Measurements from ENCODE around the gene RAET1E. TPM values are rescaled to one million over a fixed set of nuclear protein-coding genes. Genes with fewer than 3 reads are reported as not detected.

RAET1E gene
- total and polyA plus RNA-seq, 8 donors = 0.19 to 2.6 TPM; not detected in 6

GRCh38 chr6:149935246-149935645 lies 37.3 kb upstream of the RAET1E start:
- WGBS, 5 donors = 38 to 48% (median 44%) methylated on average over 4 of the region's 4 CpGs
- intact Hi-C loops (cut with DNase I; ENCODE audit: low total_unique reads) = no loop called here
- H3K36me3 ChIP-seq = no peaks in the 10 kb centered on the region
- H3K27ac ChIP-seq = no peak overlapping the region
- H3K27me3 ChIP-seq = peaks cover 18 to 98% (median 59%) of the 10 kb centered on the region in 3 donors
- no peaks in the 10 kb centered on the region for H3K9me3 ChIP-seq
- peaks cover 10 to 13% (median 11%) of the 10 kb centered on the region in 4 donors for H3K4me1 ChIP-seq
- DNase-seq = no peak
- no peak overlapping the region for H3K4me3 ChIP-seq
- TF ChIP-seq POLR2A (IDR thresholded peaks at IDR 0.05) (no peak), POLR2AphosphoS5 (IDR thresholded peaks at IDR 0.05) (no peak), EP300 (IDR thresholded peaks at IDR 0.05) (no peak), CTCF (IDR thresholded peaks at IDR 0.05) (no peak)

- peaks cover 10 to 13% (median 11%) of the 10 kb centered on the region in 4 donors for H3K4me1 ChIP-seq
- no peak overlapping the region for H3K4me3 ChIP-seq
- TF ChIP-seq POLR2AphosphoS5 (IDR thresholded peaks at IDR 0.05) = peak in 1 of 3 donors; percentile 17
- no peak for TF ChIP-seq POLR2A (IDR thresholded peaks at IDR 0.05)
- peak in 5 of 7 experiments; percentile 53 to 91 (median 82) for TF ChIP-seq CTCF (IDR thresholded peaks at IDR 0.05)
- no peak for TF ChIP-seq EP300 (IDR thresholded peaks at IDR 0.05)
- H3K27ac ChIP-seq = no peak overlapping the region
- H3K9me3 ChIP-seq = no peaks in the 10 kb centered on the region
- WGBS, 5 donors = 32 to 44% (median 38%) methylated on average over 11 of the region's 11 CpGs
- H3K36me3 ChIP-seq = no peaks in the 10 kb centered on the region
- DNase-seq = peak; percentile 73 to 82
- intact Hi-C loops (cut with DNase I; ENCODE audit: low total_unique reads) = no loop called here
- peaks cover 14 to 98% (median 54%) of the 10 kb centered on the region in 3 donors for H3K27me3 ChIP-seq
These were observed 36.6 kb upstream of the RAET1E start for GRCh38 chr6:149934249-149935156.

GRCh38 chr6:149933461-149933860 lies 35.5 kb upstream of the RAET1E start:
- no peaks in the 10 kb centered on the region for H3K36me3 ChIP-seq
- H3K9me3 ChIP-seq = no peaks in the 10 kb centered on the region
- H3K4me1 ChIP-seq = peaks cover 4% of the 10 kb centered on the region in 4 donors
- DNase-seq = no peak
- TF ChIP-seq CTCF (IDR thresholded peaks at IDR 0.05) (no peak), EP300 (IDR thresholded peaks at IDR 0.05) (no peak), POLR2AphosphoS5 (IDR thresholded peaks at IDR 0.05) (no peak), POLR2A (IDR thresholded peaks at IDR 0.05) (no peak)
- no peak overlapping the region for H3K4me3 ChIP-seq
- H3K27ac ChIP-seq = no peak overlapping the region
- peaks cover 3 to 98% (median 54%) of the 10 kb centered on the region in 3 donors for H3K27me3 ChIP-seq
- WGBS, 5 donors = 30 to 41% (median 32%) methylated on average over 3 of the region's 3 CpGs
- intact Hi-C loops (cut with DNase I; ENCODE audit: low total_unique reads) = no loop called here

- WGBS, 5 donors = 51 to 66% (median 52%) methylated on average over 5 of the region's 5 CpGs
- no peak for TF ChIP-seq POLR2A (IDR thresholded peaks at IDR 0.05)
- no peak for TF ChIP-seq EP300 (IDR thresholded peaks at IDR 0.05)
- no peak for TF ChIP-seq CTCF (IDR thresholded peaks at IDR 0.05)
- no peak for TF ChIP-seq POLR2AphosphoS5 (IDR thresholded peaks at IDR 0.05)
These were observed 35.1 kb upstream of the RAET1E start for GRCh38 chr6:149933036-149933435.

More at GRCh38 chr6:149933036-149933435, 35.1 kb upstream of the RAET1E start:
- Histone ChIP-seq H3K4me1 (peaks cover 0 to under 1% (median 0%) of the 10 kb centered on the region in 4 donors), H3K36me3 (no peaks in the 10 kb centered on the region), H3K4me3 (no peak overlapping the region), H3K27ac (no peak overlapping the region), H3K27me3 (peaks cover 0 to 98% (median 51%) of the 10 kb centered on the region in 3 donors), H3K9me3 (no peaks in the 10 kb centered on the region)
- intact Hi-C loops (cut with DNase I; ENCODE audit: low total_unique reads) = no loop called here
- no peak for DNase-seq
